ENCODE results near the gene RNF208. TPM values are rescaled to one million over a fixed set of nuclear protein-coding genes. Genes with fewer than 3 reads are reported as not detected.

The RNF208 gene
- total and polyA plus RNA-seq, 9 of the 15 experiments (the other 6 are each of a cell fraction or from before 2014, with no cell fraction given) = 0.15 to 6.9 (median 0.50) TPM; not detected in 2

DNA sequence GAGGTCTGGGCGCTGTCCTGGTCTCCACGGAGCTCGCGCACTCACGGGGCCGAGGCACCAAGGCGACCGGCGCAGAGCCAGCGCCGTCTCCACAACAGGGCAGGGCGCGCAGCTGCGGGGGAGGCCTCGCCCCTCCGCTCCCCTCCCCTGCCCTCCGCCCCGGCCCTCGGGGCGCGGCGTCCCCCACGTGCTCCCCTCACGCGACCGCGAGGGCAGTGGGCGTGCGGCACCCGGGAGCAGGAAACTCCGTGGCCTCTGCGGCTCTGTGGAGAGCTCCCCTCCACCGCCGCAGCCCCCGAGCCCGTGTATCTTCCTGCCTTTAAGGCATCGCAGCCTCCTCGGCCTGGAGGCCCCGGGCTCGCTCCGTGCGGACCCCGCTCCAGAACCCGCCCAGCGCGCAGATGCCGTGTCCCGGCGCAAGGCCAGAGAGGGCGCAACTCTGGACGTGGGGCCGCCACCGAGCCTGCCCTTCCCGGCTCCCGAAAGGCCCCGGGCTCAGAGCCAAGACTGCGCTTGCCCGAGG is 18.3 kb upstream of the RNF208 start (continued):
- peak; percentile 77 for TF ChIP-seq USF1 (CRISPR knock-in tag; IDR thresholded peaks at IDR 0.05)
- no peak for TF ChIP-seq STAT5B (CRISPR knock-in tag; IDR thresholded peaks at IDR 0.05)
- no peak for TF ChIP-seq POLR2G (IDR thresholded peaks at IDR 0.05; ENCODE audit: low read depth, low read length)
- no peak for TF ChIP-seq KAT2B (IDR thresholded peaks at IDR 0.05; ENCODE audit: low read depth, low read length)
- TF ChIP-seq, protein P1, sequence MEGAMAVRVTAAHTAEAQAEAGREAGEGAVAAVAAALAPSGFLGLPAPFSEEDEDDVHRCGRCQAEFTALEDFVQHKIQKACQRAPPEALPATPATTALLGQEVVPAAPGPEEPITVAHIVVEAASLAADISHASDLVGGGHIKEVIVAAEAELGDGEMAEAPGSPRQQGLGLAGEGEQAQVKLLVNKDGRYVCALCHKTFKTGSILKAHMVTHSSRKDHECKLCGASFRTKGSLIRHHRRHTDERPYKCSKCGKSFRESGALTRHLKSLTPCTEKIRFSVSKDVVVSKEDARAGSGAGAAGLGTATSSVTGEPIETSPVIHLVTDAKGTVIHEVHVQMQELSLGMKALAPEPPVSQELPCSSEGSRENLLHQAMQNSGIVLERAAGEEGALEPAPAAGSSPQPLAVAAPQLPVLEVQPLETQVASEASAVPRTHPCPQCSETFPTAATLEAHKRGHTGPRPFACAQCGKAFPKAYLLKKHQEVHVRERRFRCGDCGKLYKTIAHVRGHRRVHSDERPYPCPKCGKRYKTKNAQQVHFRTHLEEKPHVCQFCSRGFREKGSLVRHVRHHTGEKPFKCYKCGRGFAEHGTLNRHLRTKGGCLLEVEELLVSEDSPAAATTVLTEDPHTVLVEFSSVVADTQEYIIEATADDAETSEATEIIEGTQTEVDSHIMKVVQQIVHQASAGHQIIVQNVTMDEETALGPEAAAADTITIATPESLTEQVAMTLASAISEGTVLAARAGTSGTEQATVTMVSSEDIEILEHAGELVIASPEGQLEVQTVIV (CRISPR knock-in tag; IDR thresholded peaks at IDR 0.05; ENCODE audit: borderline replicate concordance) = no peak
- TF ChIP-seq, protein P2, sequence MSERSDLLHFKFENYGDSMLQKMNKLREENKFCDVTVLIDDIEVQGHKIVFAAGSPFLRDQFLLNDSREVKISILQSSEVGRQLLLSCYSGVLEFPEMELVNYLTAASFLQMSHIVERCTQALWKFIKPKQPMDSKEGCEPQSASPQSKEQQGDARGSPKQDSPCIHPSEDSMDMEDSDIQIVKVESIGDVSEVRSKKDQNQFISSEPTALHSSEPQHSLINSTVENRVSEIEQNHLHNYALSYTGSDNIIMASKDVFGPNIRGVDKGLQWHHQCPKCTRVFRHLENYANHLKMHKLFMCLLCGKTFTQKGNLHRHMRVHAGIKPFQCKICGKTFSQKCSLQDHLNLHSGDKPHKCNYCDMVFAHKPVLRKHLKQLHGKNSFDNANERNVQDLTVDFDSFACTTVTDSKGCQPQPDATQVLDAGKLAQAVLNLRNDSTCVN (CRISPR knock-in tag; IDR thresholded peaks at IDR 0.05) = no peak
- TF ChIP-seq SMAD2 (IDR thresholded peaks at IDR 0.05; ENCODE audit: low read depth, low read length) = no peak
- TF ChIP-seq CREB1 (IDR thresholded peaks at IDR 0.05) = peak; percentile 40; the same call in 1 of the 2 replicates
- peak; percentile 65 for TF ChIP-seq CREB1 (CRISPR knock-in tag; IDR thresholded peaks at IDR 0.05)
- TF ChIP-seq SAP30 (IDR thresholded peaks at IDR 0.05; ENCODE audit: borderline replicate concordance, insufficient read depth, low read depth, low read length, poor library complexity, severe bottlenecking) = peak; percentile 69
- TF ChIP-seq ZSCAN32 (CRISPR knock-in tag; IDR thresholded peaks at IDR 0.05) = no peak
- TF ChIP-seq, protein P3, sequence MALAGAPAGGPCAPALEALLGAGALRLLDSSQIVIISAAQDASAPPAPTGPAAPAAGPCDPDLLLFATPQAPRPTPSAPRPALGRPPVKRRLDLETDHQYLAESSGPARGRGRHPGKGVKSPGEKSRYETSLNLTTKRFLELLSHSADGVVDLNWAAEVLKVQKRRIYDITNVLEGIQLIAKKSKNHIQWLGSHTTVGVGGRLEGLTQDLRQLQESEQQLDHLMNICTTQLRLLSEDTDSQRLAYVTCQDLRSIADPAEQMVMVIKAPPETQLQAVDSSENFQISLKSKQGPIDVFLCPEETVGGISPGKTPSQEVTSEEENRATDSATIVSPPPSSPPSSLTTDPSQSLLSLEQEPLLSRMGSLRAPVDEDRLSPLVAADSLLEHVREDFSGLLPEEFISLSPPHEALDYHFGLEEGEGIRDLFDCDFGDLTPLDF (CRISPR knock-in tag; IDR thresholded peaks at IDR 0.05) = peak; percentile 50; the same call in 1 of the 2 replicates
- no peak for TF ChIP-seq DACH1 (IDR thresholded peaks at IDR 0.05; ENCODE audit: partially characterized antibody)
- TF ChIP-seq, protein P4, sequence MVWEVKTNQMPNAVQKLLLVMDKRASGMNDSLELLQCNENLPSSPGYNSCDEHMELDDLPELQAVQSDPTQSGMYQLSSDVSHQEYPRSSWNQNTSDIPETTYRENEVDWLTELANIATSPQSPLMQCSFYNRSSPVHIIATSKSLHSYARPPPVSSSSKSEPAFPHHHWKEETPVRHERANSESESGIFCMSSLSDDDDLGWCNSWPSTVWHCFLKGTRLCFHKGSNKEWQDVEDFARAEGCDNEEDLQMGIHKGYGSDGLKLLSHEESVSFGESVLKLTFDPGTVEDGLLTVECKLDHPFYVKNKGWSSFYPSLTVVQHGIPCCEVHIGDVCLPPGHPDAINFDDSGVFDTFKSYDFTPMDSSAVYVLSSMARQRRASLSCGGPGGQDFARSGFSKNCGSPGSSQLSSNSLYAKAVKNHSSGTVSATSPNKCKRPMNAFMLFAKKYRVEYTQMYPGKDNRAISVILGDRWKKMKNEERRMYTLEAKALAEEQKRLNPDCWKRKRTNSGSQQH (CRISPR knock-in tag; IDR thresholded peaks at IDR 0.05) = peak; percentile 84; the same call in 1 of the 2 replicates
- peak; percentile 7 for TF ChIP-seq HNRNPK (IDR thresholded peaks at IDR 0.05; ENCODE audit: low read depth, low read length, poor library complexity, severe bottlenecking)
- TF ChIP-seq RAD51 (IDR thresholded peaks at IDR 0.05; ENCODE audit: borderline replicate concordance, low read depth) = peak; percentile 43
- peak; percentile 85; the same call in 1 of the 2 replicates for TF ChIP-seq CREB3L1 (IDR thresholded peaks at IDR 0.05; ENCODE audit: borderline replicate concordance, low read depth)
- no peak for TF ChIP-seq ZNF696 (CRISPR knock-in tag; conservative IDR thresholded peaks at IDR 0.05)
- no peak for TF ChIP-seq ZNF668 (CRISPR knock-in tag; IDR thresholded peaks at IDR 0.05)

Data from K562 (cell line).